Glomerular visceral epithelial cell (primary cell): Measurements from ENCODE around the gene PRKCE.

Experiments
- DNase-seq: peaks from one replicate; pipeline ENCODE4 v3.0.0-alpha.2; 2016; ENCODE audit errors: extremely low spot score

The PRKCE gene

GRCh38 chr2:46010925-46011490 is 359.5 kb downstream of the PRKCE start:
- peak; percentile 25 for DNase-seq

DNA sequence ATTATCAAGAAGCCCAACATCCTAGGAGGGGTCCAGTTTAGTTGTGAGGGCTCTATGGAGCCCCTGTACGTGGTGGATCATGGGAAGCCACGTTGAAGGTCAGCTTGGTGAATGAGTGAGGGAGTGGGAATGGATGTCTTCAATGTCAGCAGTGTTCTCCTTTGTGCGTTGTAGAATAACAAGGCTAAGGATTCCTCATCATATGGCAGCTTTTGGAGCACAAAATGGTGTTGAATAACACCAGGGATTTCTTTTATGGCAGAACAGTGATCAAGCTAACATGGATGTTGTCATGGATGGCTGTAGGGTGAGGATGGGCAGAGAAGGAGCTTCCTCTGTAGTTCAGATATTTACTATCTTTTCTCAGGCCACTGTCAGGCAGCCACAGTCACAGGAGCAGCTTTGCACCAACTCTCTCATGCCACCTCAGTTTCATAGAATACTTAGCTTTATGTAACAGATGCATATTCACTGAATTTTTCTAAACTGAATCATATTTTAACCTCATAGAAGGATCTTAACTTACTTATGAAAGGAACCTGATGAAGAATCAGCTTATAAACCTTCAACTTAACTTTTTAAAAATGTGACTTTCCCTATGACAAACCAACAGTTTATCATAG is 361.3 kb downstream of the PRKCE start:
- no peak for DNase-seq

- no peak for DNase-seq
Measured at GRCh38 chr2:46013726-46014125, 362.3 kb downstream of the PRKCE start.

DNA sequence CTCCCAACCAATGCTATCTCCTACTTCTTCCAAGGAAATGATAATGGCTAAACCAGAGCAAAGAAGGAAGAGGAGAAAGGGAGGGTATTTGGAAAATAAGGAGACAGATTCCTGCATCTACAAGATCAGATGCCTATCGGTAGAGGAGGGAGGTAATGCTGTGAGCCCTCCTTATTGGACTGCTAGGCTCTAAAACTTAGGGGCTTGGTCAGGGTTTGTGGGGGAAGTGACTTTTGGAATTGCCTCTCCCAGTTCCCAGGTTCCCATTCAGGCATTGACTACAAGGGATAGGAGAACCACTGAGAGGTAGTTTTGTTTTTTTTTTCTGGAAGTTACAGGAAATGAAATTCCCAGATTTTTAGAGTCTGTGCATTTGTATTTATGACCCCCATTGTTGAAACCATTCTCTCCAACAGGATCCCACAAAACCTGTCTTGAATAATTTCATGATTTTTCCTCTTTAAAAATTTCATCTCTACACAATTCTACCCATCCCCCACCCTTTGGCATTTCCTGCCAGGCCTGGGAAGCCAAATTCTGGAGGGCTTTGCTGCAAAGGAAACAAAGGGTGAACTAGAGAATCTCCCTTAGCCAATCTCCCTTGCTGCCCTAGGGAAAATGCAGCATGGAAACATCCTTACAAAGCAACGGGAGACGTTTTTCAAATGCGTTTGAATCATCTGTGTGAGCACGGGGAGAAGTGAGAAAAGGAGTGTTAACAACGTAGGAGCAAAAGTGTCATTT is 363.6 kb downstream of the PRKCE start:
- DNase-seq, result no peak

DNA sequence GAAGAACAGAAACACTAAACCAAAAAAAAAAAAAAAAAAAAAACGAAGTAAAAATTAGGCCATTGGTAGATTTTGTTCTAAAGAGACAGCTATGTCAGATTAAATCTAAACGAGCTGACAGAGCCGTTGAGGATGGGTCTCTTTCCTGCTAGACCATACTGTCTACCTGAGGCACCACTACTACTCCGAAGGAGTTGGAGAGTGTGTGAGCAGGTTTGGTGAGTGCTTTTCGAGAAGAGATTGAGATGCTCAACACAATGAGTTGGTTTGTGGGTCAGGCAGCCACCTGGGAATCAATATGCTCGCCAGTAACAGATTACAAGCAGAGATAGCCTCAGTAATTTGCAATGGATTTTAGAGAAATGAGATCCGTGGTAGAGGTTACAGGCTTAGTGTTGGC is 364.2 kb downstream of the PRKCE start:
- DNase-seq, result no peak

DNA sequence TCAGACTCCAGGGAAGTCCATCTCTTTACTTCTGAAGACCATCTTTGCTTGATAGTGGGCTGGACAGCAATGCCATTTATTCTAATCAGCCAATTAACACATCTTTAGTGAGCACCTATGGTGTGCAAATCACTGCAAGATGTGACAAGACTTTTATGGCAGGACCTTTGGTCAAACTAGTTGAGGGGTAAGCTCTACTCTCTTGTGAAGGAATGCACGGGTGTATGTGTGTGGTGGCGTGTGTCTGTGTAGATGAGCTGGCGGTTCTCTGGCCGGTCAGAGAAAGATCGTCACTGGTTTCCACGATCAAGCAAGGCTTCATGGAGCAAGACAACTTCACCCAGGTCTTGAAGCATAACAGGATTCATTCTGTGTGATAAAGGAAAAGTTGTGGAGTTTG is 364.6 kb downstream of the PRKCE start:
- DNase-seq, result no peak

DNA sequence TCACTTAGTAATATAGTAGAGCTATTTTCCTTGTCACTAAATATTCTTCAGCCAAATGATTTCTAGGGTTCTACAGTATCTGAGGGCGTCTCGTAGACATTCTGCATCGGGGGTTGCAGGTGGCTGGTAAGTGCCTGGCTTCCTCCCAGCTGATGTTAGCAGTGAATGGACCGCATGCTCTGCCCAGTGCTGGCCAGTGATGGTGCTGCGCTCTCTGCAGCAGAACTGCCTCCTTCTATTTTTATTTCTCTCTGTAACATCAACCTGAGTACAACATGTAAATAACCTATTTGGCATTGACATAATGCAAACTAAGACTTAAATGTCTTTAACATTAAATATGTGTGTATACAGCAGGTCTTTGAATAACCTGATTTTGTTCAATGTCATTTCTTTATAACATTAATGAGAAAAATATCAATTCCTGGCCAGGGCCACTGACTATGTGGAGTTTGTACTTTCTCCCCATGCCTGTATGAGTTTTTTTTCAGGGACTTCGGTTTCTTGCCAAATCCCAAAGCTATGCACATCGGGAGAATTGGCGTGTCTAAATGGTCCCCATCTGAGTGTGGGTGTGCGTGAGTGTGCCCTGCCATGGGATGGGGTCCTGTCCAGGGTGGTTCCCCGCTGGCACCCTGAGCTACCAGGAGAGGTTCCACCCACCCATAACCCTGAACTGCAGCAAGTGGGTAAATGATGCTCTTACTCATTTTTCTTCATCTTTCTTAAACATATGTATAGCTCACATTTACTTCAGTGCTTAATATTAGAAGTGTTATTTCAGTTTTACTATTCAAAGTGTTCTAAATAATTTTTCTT is 367.5 kb downstream of the PRKCE start:
- DNase-seq, result no peak

DNA sequence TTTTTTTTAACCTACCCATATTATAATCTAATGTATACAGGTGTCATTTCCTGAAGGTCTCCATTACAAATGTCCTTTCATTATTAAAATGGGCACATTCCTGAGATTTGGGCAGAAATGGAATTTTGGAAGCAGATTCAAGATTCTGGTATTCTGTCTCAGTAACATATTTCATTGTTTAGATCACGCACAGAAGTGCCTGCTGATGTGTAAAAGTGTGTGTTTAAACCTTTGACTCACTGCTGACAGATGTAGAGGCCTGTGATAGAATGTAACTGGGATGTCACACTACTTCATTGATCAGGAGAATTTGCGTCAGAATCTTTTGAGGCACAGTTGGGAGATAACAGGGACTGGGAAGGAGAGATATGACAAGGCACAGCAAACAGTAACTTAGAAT is 368.9 kb downstream of the PRKCE start:
- DNase-seq, result no peak

DNA sequence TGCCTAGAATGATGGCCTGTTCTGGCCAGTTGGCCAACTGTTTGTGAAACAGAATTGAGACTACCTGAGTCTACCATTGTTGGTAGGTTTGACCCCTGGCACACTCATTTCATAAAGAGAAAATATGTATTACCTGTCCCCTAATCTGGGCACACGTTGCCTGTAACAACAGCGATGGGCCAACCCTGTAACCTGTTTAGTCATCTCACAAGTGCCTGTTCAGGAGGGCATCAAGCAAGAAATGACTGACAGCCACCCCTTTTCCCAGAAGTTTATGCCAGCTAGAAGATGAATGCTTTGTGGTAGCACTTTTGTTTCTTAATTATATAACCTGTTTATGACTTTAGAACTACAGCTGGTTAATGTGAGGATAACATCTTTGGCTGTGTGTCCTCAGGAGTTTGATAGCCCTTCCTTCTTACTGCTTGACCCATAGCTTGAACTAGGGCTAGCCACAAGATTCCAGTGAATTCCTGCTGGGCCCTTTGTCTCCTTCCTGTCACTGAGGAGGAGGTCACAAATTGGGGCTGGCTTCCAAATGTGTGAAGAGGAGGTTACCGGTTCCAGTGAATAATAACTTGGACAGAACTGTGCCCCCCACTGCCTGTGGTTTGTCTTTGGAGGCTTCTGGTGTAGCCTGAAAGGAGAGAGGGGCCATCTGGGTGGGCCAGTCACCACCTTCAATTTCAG is 371.8 kb downstream of the PRKCE start:
- DNase-seq, result no peak

- no peak for DNase-seq
Measured at GRCh38 chr2:46024146-46024779, 372.8 kb downstream of the PRKCE start.

GRCh38 chr2:46025081-46025480 is 373.6 kb downstream of the PRKCE start:
- DNase-seq, result no peak

- DNase-seq, result no peak
Measured at GRCh38 chr2:46025676-46026075, 374.2 kb downstream of the PRKCE start.

- DNase-seq, result no peak
Measured at GRCh38 chr2:46026431-46026830, 375.0 kb downstream of the PRKCE start.

GRCh38 chr2:46029332-46029811 is 377.9 kb downstream of the PRKCE start:
- peak; percentile 64 for DNase-seq

GRCh38 chr2:46030330-46030729 is 378.9 kb downstream of the PRKCE start:
- no peak for DNase-seq

DNA sequence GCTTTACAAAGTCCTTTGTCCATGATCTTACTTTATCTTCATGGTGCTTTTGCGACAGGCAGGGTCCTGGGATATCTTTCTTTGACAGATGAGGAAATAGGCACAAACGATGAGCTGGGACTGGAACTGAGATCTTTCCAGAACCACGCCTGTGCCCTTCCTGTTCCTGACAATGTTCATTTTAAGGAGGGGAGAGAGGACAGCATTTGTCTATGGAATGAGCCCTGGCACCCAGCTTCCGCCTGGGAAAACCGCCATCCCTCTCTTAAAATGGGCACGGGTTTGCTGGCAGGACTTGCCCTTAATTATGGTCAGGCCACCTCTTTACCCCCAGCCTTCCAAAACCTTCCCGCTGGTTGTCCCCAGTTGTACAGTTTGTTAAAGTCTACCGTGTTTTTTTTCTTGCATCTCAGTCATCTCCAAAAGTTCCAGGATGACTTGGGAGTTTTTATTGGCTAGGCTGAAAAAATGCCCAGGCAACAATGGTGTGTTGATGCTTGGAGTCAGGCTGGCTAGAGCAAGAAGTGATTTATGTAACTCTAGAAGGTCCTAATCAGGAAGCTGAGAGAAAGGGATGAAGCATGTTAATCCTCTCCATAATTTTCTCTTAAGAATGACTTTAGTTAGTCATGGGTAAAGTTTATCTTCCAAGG is 380.8 kb downstream of the PRKCE start:
- no peak for DNase-seq

DNA sequence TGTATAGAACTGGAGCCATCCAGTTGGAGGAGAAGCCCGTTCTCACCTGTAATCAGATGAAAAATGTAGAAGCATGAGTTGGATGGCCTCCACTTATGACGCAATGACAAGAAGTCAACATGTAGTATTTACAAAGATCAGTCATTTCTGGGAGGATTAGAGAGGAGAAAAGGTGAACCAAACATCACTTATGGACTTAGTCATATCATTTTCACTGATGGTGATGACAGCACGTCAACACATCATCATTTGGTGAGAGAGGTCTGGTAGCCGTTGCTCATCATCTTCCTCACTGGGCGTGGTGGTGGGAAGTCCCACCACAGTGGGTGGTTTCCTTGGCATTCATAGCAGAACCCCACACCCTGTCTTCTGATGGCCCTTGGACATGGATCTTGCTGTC is 381.5 kb downstream of the PRKCE start:
- no peak for DNase-seq

DNA sequence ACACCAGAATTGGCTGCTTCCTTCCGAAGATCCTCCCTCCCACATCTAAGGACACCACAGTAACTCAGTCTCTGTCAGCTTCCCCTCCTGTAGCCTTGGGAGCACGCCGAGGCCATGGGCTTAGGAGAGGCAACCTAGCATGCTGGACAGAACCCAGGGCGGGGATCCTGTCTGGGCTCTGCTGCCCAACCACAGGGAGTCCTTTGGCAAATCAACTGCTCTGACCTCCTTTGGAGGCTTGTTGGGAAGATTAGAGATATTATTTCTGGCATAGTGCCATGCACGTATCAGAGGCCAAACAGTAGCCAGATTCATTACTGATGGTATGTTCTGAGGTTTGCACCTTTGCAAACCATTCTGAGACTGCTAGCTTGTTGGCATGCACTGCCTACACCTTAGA is 383.1 kb downstream of the PRKCE start:
- DNase-seq, result peak; percentile 12

DNA sequence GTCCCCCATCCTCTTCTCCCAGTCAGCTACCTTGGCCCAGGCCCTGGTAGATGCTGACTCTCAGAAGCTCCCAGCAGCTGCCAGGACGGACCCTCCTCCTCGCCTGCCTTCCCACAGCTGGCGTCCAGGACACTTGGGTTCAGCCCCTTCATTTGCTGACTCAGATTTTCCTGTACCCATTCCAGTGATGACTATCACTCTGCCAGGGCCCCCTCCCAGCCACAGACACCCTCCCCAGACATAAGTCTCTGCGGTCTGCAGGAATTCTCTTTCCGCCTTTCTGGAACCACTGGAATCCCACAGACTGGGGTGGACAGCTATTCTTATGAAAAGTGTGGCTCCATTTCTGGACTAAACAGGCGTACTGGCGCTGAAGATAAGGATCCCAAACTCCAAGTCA is 385.5 kb downstream of the PRKCE start:
- DNase-seq, result peak; percentile 38

- no peak for DNase-seq
Measured at GRCh38 chr2:46039543-46040303, 388.2 kb downstream of the PRKCE start.
